Measurements from ENCODE around the gene DIO3.

DNA sequence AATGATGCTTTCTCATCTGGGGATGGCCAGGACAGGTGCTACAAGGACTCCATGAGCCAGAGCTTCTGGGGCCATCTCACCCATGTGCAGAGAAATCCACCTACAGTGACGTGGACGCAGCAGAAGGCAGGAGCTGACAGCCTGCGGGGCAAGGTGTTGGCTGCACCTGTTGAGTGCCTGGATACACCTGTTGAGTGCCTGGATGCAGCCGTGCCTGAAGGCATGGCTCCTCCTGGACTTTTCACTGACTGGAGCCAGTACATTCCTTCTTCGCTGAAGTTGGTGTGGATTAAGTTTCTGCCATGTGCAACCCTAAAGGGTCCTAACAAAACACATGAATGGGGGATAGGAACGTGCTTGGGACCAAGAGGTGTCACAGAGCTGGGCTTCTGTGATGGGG is 7.4 kb upstream of the DIO3 start:
- TF ChIP-seq, protein P1, sequence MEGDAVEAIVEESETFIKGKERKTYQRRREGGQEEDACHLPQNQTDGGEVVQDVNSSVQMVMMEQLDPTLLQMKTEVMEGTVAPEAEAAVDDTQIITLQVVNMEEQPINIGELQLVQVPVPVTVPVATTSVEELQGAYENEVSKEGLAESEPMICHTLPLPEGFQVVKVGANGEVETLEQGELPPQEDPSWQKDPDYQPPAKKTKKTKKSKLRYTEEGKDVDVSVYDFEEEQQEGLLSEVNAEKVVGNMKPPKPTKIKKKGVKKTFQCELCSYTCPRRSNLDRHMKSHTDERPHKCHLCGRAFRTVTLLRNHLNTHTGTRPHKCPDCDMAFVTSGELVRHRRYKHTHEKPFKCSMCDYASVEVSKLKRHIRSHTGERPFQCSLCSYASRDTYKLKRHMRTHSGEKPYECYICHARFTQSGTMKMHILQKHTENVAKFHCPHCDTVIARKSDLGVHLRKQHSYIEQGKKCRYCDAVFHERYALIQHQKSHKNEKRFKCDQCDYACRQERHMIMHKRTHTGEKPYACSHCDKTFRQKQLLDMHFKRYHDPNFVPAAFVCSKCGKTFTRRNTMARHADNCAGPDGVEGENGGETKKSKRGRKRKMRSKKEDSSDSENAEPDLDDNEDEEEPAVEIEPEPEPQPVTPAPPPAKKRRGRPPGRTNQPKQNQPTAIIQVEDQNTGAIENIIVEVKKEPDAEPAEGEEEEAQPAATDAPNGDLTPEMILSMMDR (IDR thresholded peaks at IDR 0.05; ENCODE audit: poor library complexity, severe bottlenecking), result no peak
- TF ChIP-seq POLR2AphosphoS5 (IDR thresholded peaks at IDR 0.05), result no peak
- no peak for TF ChIP-seq EP300 (conservative IDR thresholded peaks at IDR 0.05; ENCODE audit: poor library complexity, severe bottlenecking)

Data from neural cell (in vitro differentiated cells).